ENCODE data around the gene CLSTN2.

CLSTN2 gene

GRCh38 chr3:140268103-140268502, 333.1 kb downstream of the CLSTN2 start:
- no peak for DNase-seq
- TF ChIP-seq CTCF (IDR thresholded peaks at IDR 0.05), result no peak
- no peak overlapping the region for H3K4me3 ChIP-seq
- H3K27ac ChIP-seq, result no peak overlapping the region
- intact Hi-C loops (cut with DNase I; ENCODE audit: low total_unique reads), result no loop called here
- H3K4me1 ChIP-seq, result no peaks in the 10 kb centered on the region
- H3K36me3 ChIP-seq, result no peaks in the 10 kb centered on the region
- H3K9me3 ChIP-seq, result no peaks in the 10 kb centered on the region
- no peaks in the 10 kb centered on the region for H3K27me3 ChIP-seq

GRCh38 chr3:140268610-140269009, 333.6 kb downstream of the CLSTN2 start:
- H3K4me3 ChIP-seq, result no peak overlapping the region
- no peak for DNase-seq
- TF ChIP-seq CTCF (IDR thresholded peaks at IDR 0.05), result no peak
- no peaks in the 10 kb centered on the region for H3K36me3 ChIP-seq
- H3K27ac ChIP-seq, result no peak overlapping the region
- no peaks in the 10 kb centered on the region for H3K27me3 ChIP-seq
- no peaks in the 10 kb centered on the region for H3K9me3 ChIP-seq
- H3K4me1 ChIP-seq, result no peaks in the 10 kb centered on the region
- intact Hi-C loops (cut with DNase I; ENCODE audit: low total_unique reads), result no loop called here

- Histone ChIP-seq H3K27ac (no peak overlapping the region), H3K4me3 (no peak overlapping the region), H3K9me3 (no peaks in the 10 kb centered on the region), H3K4me1 (no peaks in the 10 kb centered on the region), H3K36me3 (no peaks in the 10 kb centered on the region), H3K27me3 (no peaks in the 10 kb centered on the region)
- intact Hi-C loops (cut with DNase I; ENCODE audit: low total_unique reads), result no loop called here
- no peak for DNase-seq
- TF ChIP-seq CTCF (IDR thresholded peaks at IDR 0.05), result no peak
These were observed 335.3 kb downstream of the CLSTN2 start for GRCh38 chr3:140270329-140270728.

- Histone ChIP-seq H3K4me3 (no peak overlapping the region), H3K4me1 (no peaks in the 10 kb centered on the region), H3K27me3 (no peaks in the 10 kb centered on the region), H3K27ac (no peak overlapping the region), H3K9me3 (no peaks in the 10 kb centered on the region), H3K36me3 (no peaks in the 10 kb centered on the region)
- no peak for DNase-seq
- intact Hi-C loops (cut with DNase I; ENCODE audit: low total_unique reads), result no loop called here
- TF ChIP-seq CTCF (IDR thresholded peaks at IDR 0.05), result no peak
These were observed 338.7 kb downstream of the CLSTN2 start for GRCh38 chr3:140273542-140274195.

GRCh38 chr3:140274429-140274828, 339.4 kb downstream of the CLSTN2 start:
- Histone ChIP-seq H3K4me1 (no peaks in the 10 kb centered on the region), H3K27ac (no peak overlapping the region), H3K36me3 (no peaks in the 10 kb centered on the region), H3K27me3 (no peaks in the 10 kb centered on the region), H3K9me3 (no peaks in the 10 kb centered on the region), H3K4me3 (no peak overlapping the region)
- intact Hi-C loops (cut with DNase I; ENCODE audit: low total_unique reads), result no loop called here
- no peak for TF ChIP-seq CTCF (IDR thresholded peaks at IDR 0.05)
- no peak for DNase-seq

GRCh38 chr3:140276703-140277102, 341.7 kb downstream of the CLSTN2 start:
- DNase-seq, result no peak
- Histone ChIP-seq H3K27me3 (no peaks in the 10 kb centered on the region), H3K4me3 (no peak overlapping the region), H3K27ac (no peak overlapping the region), H3K9me3 (no peaks in the 10 kb centered on the region), H3K36me3 (no peaks in the 10 kb centered on the region), H3K4me1 (no peaks in the 10 kb centered on the region)
- intact Hi-C loops (cut with DNase I; ENCODE audit: low total_unique reads), result no loop called here
- TF ChIP-seq CTCF (IDR thresholded peaks at IDR 0.05), result no peak

All from tibial artery (tissue), 4 donors.